GM18519 (cell line): ENCODE measurements around the gene MNAT1.
A peak's percentile ranks its signal among the peaks of the same experiment; 100 is the strongest.

Source experiments
- ATAC-seq: cut with Tn5 transposase; IDR thresholded peaks from one replicate; pipeline ENCODE4 v1.9.1; 2021; ENCODE audit warnings: mild to moderate bottlenecking, moderate library complexity; ENCODE audit not compliant: unreplicated experiment, low FRiP score

MNAT1 gene

GRCh38 chr14:60956632-60957031 lies 222.1 kb downstream of the MNAT1 start:
- ATAC-seq = no peak

- no peak for ATAC-seq
Observed at GRCh38 chr14:60958146-60958545, 223.6 kb downstream of the MNAT1 start.

DNA sequence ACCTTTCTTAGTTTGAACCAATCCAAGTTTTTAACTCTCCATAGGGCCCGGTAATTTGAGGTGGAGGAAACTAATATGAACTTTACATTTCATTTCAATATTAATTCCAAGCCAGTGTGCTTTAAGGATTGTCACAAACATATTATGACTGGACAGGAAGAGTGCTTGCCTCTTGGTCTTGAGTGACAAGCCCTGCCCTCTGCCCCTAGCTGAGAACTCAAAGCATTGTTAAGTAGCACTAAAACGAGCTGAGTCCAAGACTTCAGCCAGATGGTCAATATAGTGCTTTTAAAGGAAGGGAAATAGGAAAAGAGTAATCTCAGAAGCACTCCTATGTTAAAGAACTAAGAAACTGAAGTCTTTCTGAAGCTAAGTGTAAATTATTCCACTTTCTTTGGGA lies 229.2 kb downstream of the MNAT1 start:
- no peak for ATAC-seq

DNA sequence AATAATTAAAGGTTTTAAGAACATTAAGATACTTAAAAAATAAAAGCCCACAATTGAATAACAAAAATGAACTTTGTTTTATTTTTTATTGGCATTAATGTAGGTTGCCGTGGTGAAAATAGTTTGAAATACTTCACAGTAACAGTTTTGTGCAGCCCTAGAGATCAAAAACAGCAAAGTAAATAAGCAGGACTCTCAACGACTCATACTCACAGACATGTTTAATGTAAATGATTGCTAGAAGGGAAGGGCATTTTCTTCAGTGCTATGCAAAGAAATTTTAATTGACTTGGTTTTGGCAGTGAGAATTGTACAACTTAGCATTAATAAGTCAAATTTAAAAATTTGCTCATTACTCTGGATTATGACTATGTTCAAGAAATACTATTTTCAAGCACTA lies 230.3 kb downstream of the MNAT1 start:
- ATAC-seq = no peak

GRCh38 chr14:60965402-60965801 lies 230.8 kb downstream of the MNAT1 start:
- ATAC-seq = no peak

DNA sequence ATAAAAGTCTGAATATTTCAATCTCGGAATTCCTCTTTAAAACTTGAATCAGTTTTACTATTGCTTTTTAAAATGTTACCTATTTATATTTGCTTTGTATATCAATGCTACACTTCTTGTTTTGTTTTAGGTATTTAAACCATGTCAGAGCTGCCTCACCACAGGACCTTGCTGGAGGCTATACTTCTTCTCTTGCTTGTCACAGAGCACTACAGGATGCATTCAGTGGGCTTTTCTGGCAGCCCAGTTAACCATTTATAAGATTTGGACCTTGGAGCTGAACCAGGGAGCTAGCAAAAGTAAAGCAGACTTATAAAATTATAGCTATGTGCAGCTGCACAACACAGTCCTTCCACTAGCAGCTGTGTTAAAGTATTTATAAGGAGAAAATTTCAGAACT lies 233.5 kb downstream of the MNAT1 start:
- ATAC-seq = no peak

DNA sequence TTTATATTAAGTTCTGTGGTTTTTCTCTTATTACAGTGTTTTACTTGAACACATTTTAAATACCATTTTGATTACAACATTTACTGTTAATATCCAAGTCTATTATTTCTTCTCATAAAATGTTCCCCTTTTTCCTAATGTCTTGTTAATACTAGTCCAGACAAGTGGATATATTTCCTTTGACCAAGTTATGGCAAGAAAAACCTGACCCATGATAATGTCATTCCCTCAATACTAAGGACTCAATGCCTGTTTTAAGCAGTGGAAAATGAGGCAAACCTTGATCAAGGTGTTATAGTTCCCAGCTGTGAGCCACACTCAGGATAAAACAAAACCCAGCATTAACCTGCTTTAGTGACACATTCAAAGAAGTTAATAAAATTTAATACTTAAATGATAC lies 234.1 kb downstream of the MNAT1 start:
- no peak for ATAC-seq

- ATAC-seq = no peak
Observed at GRCh38 chr14:60970146-60970545, 235.6 kb downstream of the MNAT1 start.

DNA sequence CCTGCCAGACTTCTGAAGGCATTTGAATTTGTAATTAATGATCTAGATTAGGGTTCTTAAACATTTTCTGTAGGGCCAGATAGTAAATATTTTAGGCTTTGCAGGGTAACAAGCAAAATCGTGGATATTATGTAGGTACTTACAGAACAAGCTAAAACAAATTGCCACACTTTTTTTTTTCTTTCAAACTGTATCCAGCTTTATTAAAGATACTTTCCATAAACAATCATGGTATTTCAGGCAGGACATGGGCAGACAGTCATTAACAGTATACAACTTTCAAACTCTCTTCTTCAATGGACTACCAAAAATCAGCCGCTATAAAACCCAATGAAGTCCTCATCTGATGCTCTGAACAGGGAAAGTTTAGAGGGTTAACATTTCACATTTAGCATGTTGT lies 236.7 kb downstream of the MNAT1 start:
- ATAC-seq = no peak

GRCh38 chr14:60972295-60972694 lies 237.7 kb downstream of the MNAT1 start:
- ATAC-seq = no peak

DNA sequence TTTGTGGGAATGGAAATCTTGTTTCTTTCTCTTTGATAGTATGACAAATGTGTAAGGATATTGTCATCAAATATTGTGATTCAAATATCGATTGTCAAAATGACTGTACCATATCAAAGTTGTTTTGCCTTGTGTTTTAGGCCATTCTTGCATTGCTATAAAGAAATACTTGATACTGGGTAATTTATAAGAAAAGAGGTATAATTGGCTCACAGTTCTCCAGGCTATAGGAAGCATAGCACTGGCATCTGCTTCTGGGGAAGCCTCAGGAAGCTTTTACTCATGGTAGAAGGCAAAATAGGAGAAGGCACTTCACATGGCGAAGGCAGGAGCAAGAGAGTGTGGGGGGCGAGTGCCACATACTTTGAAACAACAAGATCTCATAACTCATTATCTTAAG lies 238.5 kb downstream of the MNAT1 start:
- ATAC-seq = no peak

GRCh38 chr14:60974090-60974651 lies 239.6 kb downstream of the MNAT1 start:
- no peak for ATAC-seq

GRCh38 chr14:60975551-60975950 lies 241.0 kb downstream of the MNAT1 start:
- ATAC-seq = no peak

- ATAC-seq = no peak
Observed at GRCh38 chr14:60977847-60978246, 243.3 kb downstream of the MNAT1 start.

GRCh38 chr14:60980811-60981632 lies 246.5 kb downstream of the MNAT1 start, which contains the start of the genes SLC38A6 and TRMT5:
Gene SLC38A6, plus strand, starts transcription at chr14:60981245. Its CDS starts 33 bp downstream, at chr14:60981278.
Gene TRMT5, minus strand, starts transcription at chr14:60981079. Its CDS starts 106 bp downstream, at chr14:60980973.
- peak; percentile 74 for ATAC-seq

DNA sequence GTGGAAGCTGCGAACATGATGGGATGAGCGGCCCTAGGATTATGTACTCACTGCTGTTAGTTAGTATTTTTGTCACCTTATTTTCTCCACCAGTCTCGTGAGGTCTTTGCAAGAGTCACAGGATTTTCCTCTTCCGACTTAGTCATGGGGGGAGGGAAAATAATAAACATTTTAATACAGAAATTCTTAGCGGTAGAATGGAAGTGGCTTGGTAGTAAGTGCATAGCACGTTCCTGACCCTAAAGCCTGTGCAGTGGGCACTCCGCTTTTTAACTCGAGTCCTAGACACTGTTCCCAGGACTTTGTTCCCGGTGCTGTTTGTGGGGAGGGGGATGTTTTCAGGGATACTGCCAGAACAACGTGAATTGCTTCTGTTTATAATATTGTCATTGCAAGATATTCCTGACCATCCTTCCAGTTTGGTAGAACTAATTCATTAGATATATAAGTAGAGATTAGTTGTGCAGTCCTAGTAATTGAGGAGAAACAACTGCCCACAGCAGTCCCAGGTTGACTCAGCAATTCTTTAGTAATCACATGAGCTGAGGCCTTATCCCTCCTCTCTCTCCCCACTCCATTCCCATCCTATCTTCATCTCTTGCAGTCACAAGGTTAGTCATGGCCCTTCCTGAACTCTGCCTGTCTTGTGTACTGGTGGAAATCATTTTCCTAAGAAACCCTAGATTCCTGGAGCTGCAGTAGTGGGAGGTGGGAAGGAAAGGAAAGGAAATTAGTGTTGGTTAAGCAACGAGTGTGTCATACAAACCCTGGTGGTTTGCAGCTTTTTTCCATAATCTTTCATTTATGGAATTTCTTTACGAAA lies 247.3 kb downstream of the MNAT1 start:
- ATAC-seq = no peak

GRCh38 chr14:60984196-60984595 lies 249.6 kb downstream of the MNAT1 start:
- ATAC-seq = no peak

- no peak for ATAC-seq
Observed at GRCh38 chr14:60986500-60986899, 251.9 kb downstream of the MNAT1 start.

DNA sequence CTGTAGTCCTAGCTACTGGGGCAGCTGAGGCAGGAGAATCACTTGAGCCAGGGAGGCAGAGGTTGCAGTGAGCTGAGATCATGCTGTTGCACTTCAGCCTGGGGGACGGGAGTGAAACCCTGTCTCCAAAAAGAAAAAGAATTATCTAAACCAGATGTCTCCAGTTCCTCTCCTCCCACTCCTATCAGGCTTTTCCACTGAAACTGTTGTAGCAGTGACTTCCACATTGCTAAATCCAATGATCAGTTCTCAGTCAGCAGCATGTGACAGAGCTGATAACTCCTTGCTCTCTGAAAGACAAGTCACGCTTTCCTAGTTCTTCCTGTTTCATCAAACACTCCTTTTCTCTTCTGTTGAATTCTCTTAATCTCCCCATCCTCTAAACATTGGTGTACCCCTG lies 255.0 kb downstream of the MNAT1 start:
- ATAC-seq = no peak

GRCh38 chr14:60998617-60999016 lies 264.1 kb downstream of the MNAT1 start:
- no peak for ATAC-seq

DNA sequence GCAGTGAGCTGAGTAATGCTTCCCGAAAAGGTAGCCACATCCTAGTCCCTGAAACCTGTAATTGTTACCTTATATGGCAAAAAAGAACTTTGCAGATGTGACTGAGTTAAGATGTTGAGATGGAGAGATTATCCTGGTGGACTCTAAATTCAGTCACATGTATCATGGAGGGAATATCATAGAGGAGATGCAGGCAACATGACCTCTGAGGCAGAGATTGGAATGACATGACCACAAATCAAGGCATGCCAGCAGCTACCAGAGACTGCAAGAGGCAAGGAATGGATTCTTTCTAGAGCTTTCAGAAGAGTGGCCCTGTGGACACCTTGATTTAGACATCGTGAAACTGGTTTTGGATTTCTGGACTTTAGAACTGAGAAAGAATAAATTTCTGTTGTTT lies 265.0 kb downstream of the MNAT1 start:
- no peak for ATAC-seq
